ENCODE measurements around the gene MRPL36.

GRCh38 chr5:1795931-1796330, 3.7 kb downstream of the MRPL36 start:
- TF ChIP-seq POLR2A (IDR thresholded peaks at IDR 0.05) = no peak
- TF ChIP-seq, protein P1, sequence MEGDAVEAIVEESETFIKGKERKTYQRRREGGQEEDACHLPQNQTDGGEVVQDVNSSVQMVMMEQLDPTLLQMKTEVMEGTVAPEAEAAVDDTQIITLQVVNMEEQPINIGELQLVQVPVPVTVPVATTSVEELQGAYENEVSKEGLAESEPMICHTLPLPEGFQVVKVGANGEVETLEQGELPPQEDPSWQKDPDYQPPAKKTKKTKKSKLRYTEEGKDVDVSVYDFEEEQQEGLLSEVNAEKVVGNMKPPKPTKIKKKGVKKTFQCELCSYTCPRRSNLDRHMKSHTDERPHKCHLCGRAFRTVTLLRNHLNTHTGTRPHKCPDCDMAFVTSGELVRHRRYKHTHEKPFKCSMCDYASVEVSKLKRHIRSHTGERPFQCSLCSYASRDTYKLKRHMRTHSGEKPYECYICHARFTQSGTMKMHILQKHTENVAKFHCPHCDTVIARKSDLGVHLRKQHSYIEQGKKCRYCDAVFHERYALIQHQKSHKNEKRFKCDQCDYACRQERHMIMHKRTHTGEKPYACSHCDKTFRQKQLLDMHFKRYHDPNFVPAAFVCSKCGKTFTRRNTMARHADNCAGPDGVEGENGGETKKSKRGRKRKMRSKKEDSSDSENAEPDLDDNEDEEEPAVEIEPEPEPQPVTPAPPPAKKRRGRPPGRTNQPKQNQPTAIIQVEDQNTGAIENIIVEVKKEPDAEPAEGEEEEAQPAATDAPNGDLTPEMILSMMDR (IDR thresholded peaks at IDR 0.05) = no peak
- TF ChIP-seq EP300 (IDR thresholded peaks at IDR 0.05) = no peak

Data from ovary (tissue), 3 donors.